Kidney (tissue), 14 donors: ENCODE measurements around the gene C8A. TPM values are rescaled to one million over a fixed set of nuclear protein-coding genes. Genes with fewer than 3 reads are reported as not detected.

Experiments used
- DNase-seq, 5 donors: peaks; one replicate each; pipeline ENCODE4 v3.0.0-alpha.2; 2013 to 2020
- FAIRE-seq: peaks from 2 replicates; lab custom pipeline; 2012; peaks lifted over from hg19 to GRCh38; lab: Jason Lieb, UNC
- H3K27ac ChIP-seq, 2 donors: one replicate each; pipeline ENCODE4 v1.7.0; 2013; ENCODE audit warnings: low read depth in 2 of 2, low read length in 2 of 2, inconsistent platforms in 1 of 2
- H3K27me3 ChIP-seq: one replicate; pipeline ENCODE4 v1.7.1; 2013; ENCODE audit warnings: low read length, inconsistent platforms; ENCODE audit not compliant: control insufficient read depth, insufficient read depth
- H3K36me3 ChIP-seq, 3 donors: one replicate each; pipeline versions ENCODE4 v1.7.0 to v1.7.1; 2013; ENCODE audit warnings: low read length in 3 of 3, control low read depth in 1 of 3, inconsistent platforms in 1 of 3; ENCODE audit not compliant: insufficient read depth in 3 of 3, control insufficient read depth in 2 of 3
- H3K4me1 ChIP-seq, 3 donors: one replicate each; pipeline versions ENCODE4 v1.7.0 to v1.7.1; 2013; ENCODE audit warnings: low read length in 3 of 3, inconsistent platforms in 1 of 3, low read depth in 1 of 3; ENCODE audit not compliant: control insufficient read depth in 2 of 3, insufficient read depth in 2 of 3
- H3K4me3 ChIP-seq, 3 donors: one replicate each; pipeline versions ENCODE4 v1.7.0 to v1.8.1; 2013; ENCODE audit warnings: low read length in 3 of 3, control low read depth in 1 of 3, inconsistent platforms in 1 of 3
- H3K9ac ChIP-seq, 3 donors: one replicate each; pipeline versions ENCODE4 v1.7.0 to v1.7.1; 2013; ENCODE audit warnings: low read length in 3 of 3, control low read depth in 1 of 3, inconsistent platforms in 1 of 3
- H3K9me3 ChIP-seq, 3 donors: one replicate each; pipeline versions ENCODE4 v1.7.0 to v1.7.1; 2013; ENCODE audit warnings: low read length in 3 of 3, control low read depth in 1 of 3, inconsistent platforms in 1 of 3; ENCODE audit not compliant: control insufficient read depth in 2 of 3, insufficient read depth in 1 of 3
- CTCF ChIP-seq: IDR thresholded peaks from 3 replicates; pipeline ENCODE4 v1.5.1; 2012; ENCODE audit warnings: mild to moderate bottlenecking, moderate library complexity, borderline replicate concordance; ENCODE audit not compliant: insufficient read depth; ENCODE audit errors: extremely low read depth
- intact Hi-C: fragments of 100-400 bp; cut with DNase I; formaldehyde crosslinking; loops from one replicate; pipeline ENCODE4 v1.11.1; 2022
- polyA plus RNA-seq: library from polyadenylated mRNA; stranded (reverse); fragments of 350-450 nt; fragmentation: Illumina TruSeq; extraction: RNeasy Lipid Tissue Mini Kit (QIAGEN cat#74804); gene quantifications from one replicate; pipeline ENCODE4 v1.2.3, GENCODE V29; 2014; ENCODE audit warnings: low read depth, low replicate concordance; ENCODE audit not compliant: insufficient read depth
- total RNA-seq: library from RNA; stranded (reverse); fragmentation: NEBNext Ultra II Directional; extraction: Animal tissue kit (Norgen Biotek cat#: 25700); gene quantifications from one replicate; pipeline ENCODE4 v1.2.1, GENCODE V29; 2021
- donor health status: control.
- donor health status: control.
- donor health status: control.
- donor health status: control.
- donor health status: control.
- donor health status: DM: yes; HTN: yes; CAD: no.
- donor health status: Normal renal cell carcinoma (clear cell type).

The C8A gene
- total and polyA plus RNA-seq, 2 donors from 2014 or later = 0.09 TPM; not detected in 1

- no peak overlapping the region for H3K9ac ChIP-seq
- H3K27me3 ChIP-seq = no peaks in the 10 kb centered on the region
- H3K4me1 ChIP-seq = no peaks in the 10 kb centered on the region
- FAIRE-seq = no peak
- intact Hi-C loops = no loop called here
- no peaks in the 10 kb centered on the region for H3K9me3 ChIP-seq
- no peak for TF ChIP-seq CTCF
- no peak for DNase-seq
- no peak overlapping the region for H3K4me3 ChIP-seq
- no peak overlapping the region for H3K27ac ChIP-seq
- H3K36me3 ChIP-seq = no peaks in the 10 kb centered on the region
These were observed 78.6 kb downstream of the C8A start for GRCh38 chr1:56933161-56933560.

- no peaks in the 10 kb centered on the region for H3K36me3 ChIP-seq
- no peak for TF ChIP-seq CTCF
These were observed 79.0 kb downstream of the C8A start for GRCh38 chr1:56933606-56934005.

GRCh38 chr1:56934430-56935060 lies 79.9 kb downstream of the C8A start:
- intact Hi-C loops = no loop called here
- no peaks in the 10 kb centered on the region for H3K9me3 ChIP-seq
- FAIRE-seq = no peak
- no peak overlapping the region for H3K4me3 ChIP-seq
- no peak overlapping the region for H3K27ac ChIP-seq
- no peaks in the 10 kb centered on the region for H3K4me1 ChIP-seq
- DNase-seq = no peak
- H3K27me3 ChIP-seq = no peaks in the 10 kb centered on the region
- no peak for TF ChIP-seq CTCF
- H3K36me3 ChIP-seq = no peaks in the 10 kb centered on the region
- H3K9ac ChIP-seq = no peak overlapping the region

More at GRCh38 chr1:56933606-56934005, 79.0 kb downstream of the C8A start:
- Histone ChIP-seq H3K9me3 (no peaks in the 10 kb centered on the region), H3K4me3 (no peak overlapping the region), H3K4me1 (no peaks in the 10 kb centered on the region), H3K27me3 (no peaks in the 10 kb centered on the region), H3K9ac (no peak overlapping the region), H3K27ac (no peak overlapping the region)
- FAIRE-seq = no peak
- intact Hi-C loops = no loop called here
- DNase-seq = no peak

GRCh38 chr1:56938646-56939045 lies 84.0 kb downstream of the C8A start:
- Histone ChIP-seq H3K9me3 (no peaks in the 10 kb centered on the region), H3K27ac (no peak overlapping the region), H3K9ac (no peak overlapping the region), H3K27me3 (no peaks in the 10 kb centered on the region), H3K4me1 (no peaks in the 10 kb centered on the region), H3K36me3 (no peaks in the 10 kb centered on the region), H3K4me3 (no peak overlapping the region)
- DNase-seq (no peak), FAIRE-seq (no peak)
- no peak for TF ChIP-seq CTCF
- intact Hi-C loops = no loop called here
